Measurements from ENCODE around the gene SLC45A2.

DNA sequence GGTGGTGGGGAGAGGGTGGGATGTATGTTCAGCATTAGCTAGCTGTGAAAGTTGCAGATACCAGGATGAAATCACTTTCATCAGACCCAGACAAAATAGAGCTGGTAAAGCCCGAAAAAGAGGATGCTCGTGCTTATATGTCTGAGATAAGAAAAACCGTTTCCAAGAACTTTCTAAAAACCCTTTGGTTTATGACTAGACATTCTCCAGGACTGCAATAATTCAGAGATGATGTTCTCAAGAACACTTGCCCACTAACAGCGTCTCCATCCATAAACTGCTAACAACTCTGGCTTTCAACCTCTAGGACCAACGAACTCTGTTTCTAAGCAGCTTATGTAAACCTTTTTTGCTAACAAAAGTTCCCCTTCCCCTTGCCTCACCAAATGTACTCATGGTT lies 31.7 kb upstream of the SLC45A2 start:
- TF ChIP-seq, protein P1, sequence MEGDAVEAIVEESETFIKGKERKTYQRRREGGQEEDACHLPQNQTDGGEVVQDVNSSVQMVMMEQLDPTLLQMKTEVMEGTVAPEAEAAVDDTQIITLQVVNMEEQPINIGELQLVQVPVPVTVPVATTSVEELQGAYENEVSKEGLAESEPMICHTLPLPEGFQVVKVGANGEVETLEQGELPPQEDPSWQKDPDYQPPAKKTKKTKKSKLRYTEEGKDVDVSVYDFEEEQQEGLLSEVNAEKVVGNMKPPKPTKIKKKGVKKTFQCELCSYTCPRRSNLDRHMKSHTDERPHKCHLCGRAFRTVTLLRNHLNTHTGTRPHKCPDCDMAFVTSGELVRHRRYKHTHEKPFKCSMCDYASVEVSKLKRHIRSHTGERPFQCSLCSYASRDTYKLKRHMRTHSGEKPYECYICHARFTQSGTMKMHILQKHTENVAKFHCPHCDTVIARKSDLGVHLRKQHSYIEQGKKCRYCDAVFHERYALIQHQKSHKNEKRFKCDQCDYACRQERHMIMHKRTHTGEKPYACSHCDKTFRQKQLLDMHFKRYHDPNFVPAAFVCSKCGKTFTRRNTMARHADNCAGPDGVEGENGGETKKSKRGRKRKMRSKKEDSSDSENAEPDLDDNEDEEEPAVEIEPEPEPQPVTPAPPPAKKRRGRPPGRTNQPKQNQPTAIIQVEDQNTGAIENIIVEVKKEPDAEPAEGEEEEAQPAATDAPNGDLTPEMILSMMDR (IDR thresholded peaks at IDR 0.05) = no peak
- no peak for TF ChIP-seq POLR2A (IDR thresholded peaks at IDR 0.05)
